IPS-18c (cell line): ENCODE measurements around the gene KCNK6.

Experiments used
- H3K4me3 ChIP-seq: 2 replicates; pipeline ENCODE4 v1.7.0; 2013; ENCODE audit warnings: low read depth, mild to moderate bottlenecking, low read length, moderate library complexity; ENCODE audit not compliant: insufficient read depth
- H3K9me3 ChIP-seq: one replicate; pipeline ENCODE4 v1.6.1; 2013; ENCODE audit warnings: mild to moderate bottlenecking, low read length, moderate library complexity; ENCODE audit not compliant: control insufficient read depth, insufficient read depth

The KCNK6 gene

GRCh38 chr19:38319421-38320258, at the start of gene KCNK6:
TSS of gene KCNK6 (plus strand) at chr19:38319845. CDS start at chr19:38319951, 106 bp downstream.
- peak within 1 kb of the TSS; percentile 71 for H3K4me3 ChIP-seq

GRCh38 chr19:38270587-38271167, 49.0 kb upstream of the KCNK6 start:
- Histone ChIP-seq H3K4me3 (no peak overlapping the region), H3K9me3 (no peaks in the 10 kb centered on the region)

More at GRCh38 chr19:38319421-38320258, at the start of gene KCNK6:
- H3K9me3 ChIP-seq: no peaks in the 10 kb centered on the region

GRCh38 chr19:38273499-38273898, 46.1 kb upstream of the KCNK6 start:
- no peak overlapping the region for H3K4me3 ChIP-seq
- no peaks in the 10 kb centered on the region for H3K9me3 ChIP-seq

GRCh38 chr19:38274739-38275138, 44.9 kb upstream of the KCNK6 start:
- Histone ChIP-seq H3K9me3 (no peaks in the 10 kb centered on the region), H3K4me3 (no peak overlapping the region)

GRCh38 chr19:38276942-38277517, 42.6 kb upstream of the KCNK6 start:
- Histone ChIP-seq H3K9me3 (no peaks in the 10 kb centered on the region), H3K4me3 (no peak overlapping the region)

GRCh38 chr19:38277549-38277948, 42.1 kb upstream of the KCNK6 start:
- H3K4me3 ChIP-seq: no peak overlapping the region
- no peaks in the 10 kb centered on the region for H3K9me3 ChIP-seq

GRCh38 chr19:38277969-38278680, 41.5 kb upstream of the KCNK6 start:
- Histone ChIP-seq H3K4me3 (no peak overlapping the region), H3K9me3 (no peaks in the 10 kb centered on the region)

- Histone ChIP-seq H3K9me3 (no peaks in the 10 kb centered on the region), H3K4me3 (no peak overlapping the region)
These were observed 40.9 kb upstream of the KCNK6 start for GRCh38 chr19:38278751-38279150.

GRCh38 chr19:38280030-38280921, 39.4 kb upstream of the KCNK6 start:
- H3K9me3 ChIP-seq: no peaks in the 10 kb centered on the region
- H3K4me3 ChIP-seq: no peak overlapping the region

GRCh38 chr19:38281811-38282566, 37.7 kb upstream of the KCNK6 start:
- H3K4me3 ChIP-seq: no peak overlapping the region
- H3K9me3 ChIP-seq: no peaks in the 10 kb centered on the region

- no peak overlapping the region for H3K4me3 ChIP-seq
- no peaks in the 10 kb centered on the region for H3K9me3 ChIP-seq
These were observed 36.4 kb upstream of the KCNK6 start for GRCh38 chr19:38283271-38283670.

- H3K4me3 ChIP-seq: no peak overlapping the region
- H3K9me3 ChIP-seq: no peaks in the 10 kb centered on the region
These were observed 35.2 kb upstream of the KCNK6 start for GRCh38 chr19:38284422-38284821.

- H3K9me3 ChIP-seq: no peaks in the 10 kb centered on the region
- no peak overlapping the region for H3K4me3 ChIP-seq
These were observed 34.1 kb upstream of the KCNK6 start for GRCh38 chr19:38285567-38285966.

- H3K4me3 ChIP-seq: no peak overlapping the region
These were observed 32.0 kb upstream of the KCNK6 start for GRCh38 chr19:38287604-38288003.

GRCh38 chr19:38288123-38288855, 31.4 kb upstream of the KCNK6 start:
- Histone ChIP-seq H3K9me3 (no peaks in the 10 kb centered on the region), H3K4me3 (no peak overlapping the region)

More at GRCh38 chr19:38287604-38288003, 32.0 kb upstream of the KCNK6 start:
- H3K9me3 ChIP-seq: no peaks in the 10 kb centered on the region
